SK-N-SH (cell line): ENCODE results near the gene CHML.

Experiments
- ELF1 ChIP-seq: IDR thresholded peaks from 2 replicates; pipeline ENCODE4 v1.4.0; 2012
- EP300 ChIP-seq, 2 experiments: IDR thresholded peaks; 2 replicates each; pipeline versions ENCODE4 v1.4.0 to v1.6.1; 2012; ENCODE audit warnings: borderline replicate concordance in 1 of 2, low read depth in 1 of 2, low read length in 1 of 2
- EZH2phosphoT487 ChIP-seq: fragments of 200-600 bp; sonication (generic); IDR thresholded peaks from 2 replicates; pipeline ENCODE4 v1.6.1; 2017; ENCODE audit warnings: low read depth, mixed run types, mild to moderate bottlenecking, antibody characterized with exemption, moderate library complexity, borderline replicate concordance
- FOXM1 ChIP-seq: IDR thresholded peaks from 2 replicates; pipeline ENCODE4 v1.4.0; 2012; ENCODE audit warnings: low read depth, mild to moderate bottlenecking
- GATA2 ChIP-seq: sonication (generic); formaldehyde crosslinking; IDR thresholded peaks from 2 replicates; pipeline ENCODE4 v1.5.0; 2020; ENCODE audit warnings: mild to moderate bottlenecking, missing genetic modification reagents
- POLR2AphosphoS5 ChIP-seq: IDR thresholded peaks from 2 replicates; pipeline ENCODE4 v1.6.1; 2012; ENCODE audit warnings: low read depth, low read length
- RCOR1 ChIP-seq: fragments of 150-350 bp; IDR thresholded peaks from 2 replicates; pipeline ENCODE4 v1.6.1; 2017; ENCODE audit warnings: antibody characterized with exemption, low read length
- RFX5 ChIP-seq: IDR thresholded peaks from 2 replicates; pipeline ENCODE4 v1.6.1; 2012; ENCODE audit warnings: mild to moderate bottlenecking, improper control_type of control experiment, low read length
- TAF1 ChIP-seq: IDR thresholded peaks from 2 replicates; pipeline ENCODE4 v1.6.1; 2012; ENCODE audit warnings: low read depth, mild to moderate bottlenecking, low read length, moderate library complexity, borderline replicate concordance
- YY1 ChIP-seq: IDR thresholded peaks from 2 replicates; pipeline ENCODE4 v1.4.0; 2012; ENCODE audit warnings: low read depth, mild to moderate bottlenecking
- TF ChIP-seq, protein P1 (sequence below): fragments of 200-600 bp; sonication (generic); IDR thresholded peaks from 2 replicates; pipeline ENCODE4 v1.6.1; 2017; ENCODE audit warnings: antibody characterized with exemption, mild to moderate bottlenecking, moderate library complexity
- TF ChIP-seq, protein P2 (sequence below): IDR thresholded peaks from 2 replicates; pipeline ENCODE4 v1.4.0; 2012; ENCODE audit warnings: low read depth
- TF ChIP-seq, protein P3 (sequence below): IDR thresholded peaks from 2 replicates; pipeline ENCODE4 v1.4.0; 2012; ENCODE audit warnings: low read depth, borderline replicate concordance
- TF ChIP-seq, protein P4 (sequence below): fragments of 150-350 bp; IDR thresholded peaks from 2 replicates; pipeline ENCODE4 v1.6.1; 2017; ENCODE audit warnings: antibody characterized with exemption, low read length, low read depth, borderline replicate concordance

DNA sequence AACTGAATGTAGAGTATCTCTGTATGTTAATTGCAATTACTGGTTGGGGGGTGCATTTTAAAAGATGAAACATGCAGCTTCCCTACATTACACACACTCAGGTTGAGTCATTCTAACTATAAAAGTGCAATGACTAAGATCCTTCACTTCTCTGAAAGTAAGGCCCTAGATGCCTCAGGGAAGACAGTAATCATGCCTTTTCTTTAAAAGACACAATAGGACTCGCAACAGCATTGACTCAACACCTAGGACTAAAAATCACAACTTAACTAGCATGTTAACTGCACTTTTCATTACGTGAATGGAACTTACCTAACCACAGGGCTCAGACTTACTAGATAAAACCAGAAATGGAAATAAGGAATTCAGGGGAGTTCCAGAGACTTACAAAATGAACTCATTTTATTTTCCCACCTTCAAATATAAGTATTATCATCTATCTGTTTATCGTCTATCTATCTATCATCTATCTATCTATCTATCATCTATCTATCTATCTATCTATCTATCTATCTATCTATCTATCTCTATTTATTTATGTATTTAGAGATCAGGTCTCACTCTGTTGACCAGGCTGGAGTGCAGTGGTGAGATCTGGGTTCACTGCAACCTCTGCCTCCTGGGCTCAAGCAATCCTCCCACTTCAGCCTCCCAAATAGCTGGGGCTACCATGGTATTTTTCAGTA is 47.8 kb downstream of the CHML start:
- TF ChIP-seq YY1 (no peak), ELF1 (no peak), EZH2phosphoT487 (no peak), RCOR1 (no peak), EP300 (IDR thresholded peaks at IDR 0.05; ENCODE audit: borderline replicate concordance in 1 of 2, low read depth in 1 of 2, low read length in 1 of 2) (no peak), POLR2AphosphoS5 (no peak), FOXM1 (no peak), RFX5 (no peak), GATA2 (CRISPR knock-in tag) (no peak), TAF1 (no peak)
- TF ChIP-seq, protein P1, sequence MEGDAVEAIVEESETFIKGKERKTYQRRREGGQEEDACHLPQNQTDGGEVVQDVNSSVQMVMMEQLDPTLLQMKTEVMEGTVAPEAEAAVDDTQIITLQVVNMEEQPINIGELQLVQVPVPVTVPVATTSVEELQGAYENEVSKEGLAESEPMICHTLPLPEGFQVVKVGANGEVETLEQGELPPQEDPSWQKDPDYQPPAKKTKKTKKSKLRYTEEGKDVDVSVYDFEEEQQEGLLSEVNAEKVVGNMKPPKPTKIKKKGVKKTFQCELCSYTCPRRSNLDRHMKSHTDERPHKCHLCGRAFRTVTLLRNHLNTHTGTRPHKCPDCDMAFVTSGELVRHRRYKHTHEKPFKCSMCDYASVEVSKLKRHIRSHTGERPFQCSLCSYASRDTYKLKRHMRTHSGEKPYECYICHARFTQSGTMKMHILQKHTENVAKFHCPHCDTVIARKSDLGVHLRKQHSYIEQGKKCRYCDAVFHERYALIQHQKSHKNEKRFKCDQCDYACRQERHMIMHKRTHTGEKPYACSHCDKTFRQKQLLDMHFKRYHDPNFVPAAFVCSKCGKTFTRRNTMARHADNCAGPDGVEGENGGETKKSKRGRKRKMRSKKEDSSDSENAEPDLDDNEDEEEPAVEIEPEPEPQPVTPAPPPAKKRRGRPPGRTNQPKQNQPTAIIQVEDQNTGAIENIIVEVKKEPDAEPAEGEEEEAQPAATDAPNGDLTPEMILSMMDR = no peak
- TF ChIP-seq, protein P2, sequence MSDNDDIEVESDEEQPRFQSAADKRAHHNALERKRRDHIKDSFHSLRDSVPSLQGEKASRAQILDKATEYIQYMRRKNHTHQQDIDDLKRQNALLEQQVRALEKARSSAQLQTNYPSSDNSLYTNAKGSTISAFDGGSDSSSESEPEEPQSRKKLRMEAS = no peak
- TF ChIP-seq, protein P3, sequence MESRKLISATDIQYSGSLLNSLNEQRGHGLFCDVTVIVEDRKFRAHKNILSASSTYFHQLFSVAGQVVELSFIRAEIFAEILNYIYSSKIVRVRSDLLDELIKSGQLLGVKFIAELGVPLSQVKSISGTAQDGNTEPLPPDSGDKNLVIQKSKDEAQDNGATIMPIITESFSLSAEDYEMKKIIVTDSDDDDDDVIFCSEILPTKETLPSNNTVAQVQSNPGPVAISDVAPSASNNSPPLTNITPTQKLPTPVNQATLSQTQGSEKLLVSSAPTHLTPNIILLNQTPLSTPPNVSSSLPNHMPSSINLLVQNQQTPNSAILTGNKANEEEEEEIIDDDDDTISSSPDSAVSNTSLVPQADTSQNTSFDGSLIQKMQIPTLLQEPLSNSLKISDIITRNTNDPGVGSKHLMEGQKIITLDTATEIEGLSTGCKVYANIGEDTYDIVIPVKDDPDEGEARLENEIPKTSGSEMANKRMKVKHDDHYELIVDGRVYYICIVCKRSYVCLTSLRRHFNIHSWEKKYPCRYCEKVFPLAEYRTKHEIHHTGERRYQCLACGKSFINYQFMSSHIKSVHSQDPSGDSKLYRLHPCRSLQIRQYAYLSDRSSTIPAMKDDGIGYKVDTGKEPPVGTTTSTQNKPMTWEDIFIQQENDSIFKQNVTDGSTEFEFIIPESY = no peak
- TF ChIP-seq, protein P4, sequence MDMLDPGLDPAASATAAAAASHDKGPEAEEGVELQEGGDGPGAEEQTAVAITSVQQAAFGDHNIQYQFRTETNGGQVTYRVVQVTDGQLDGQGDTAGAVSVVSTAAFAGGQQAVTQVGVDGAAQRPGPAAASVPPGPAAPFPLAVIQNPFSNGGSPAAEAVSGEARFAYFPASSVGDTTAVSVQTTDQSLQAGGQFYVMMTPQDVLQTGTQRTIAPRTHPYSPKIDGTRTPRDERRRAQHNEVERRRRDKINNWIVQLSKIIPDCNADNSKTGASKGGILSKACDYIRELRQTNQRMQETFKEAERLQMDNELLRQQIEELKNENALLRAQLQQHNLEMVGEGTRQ = no peak
